GM20000 (cell line): ENCODE measurements around the gene EDN2.

Experiments
- DNase-seq: peaks from one replicate; pipeline ENCODE4 v3.0.0; 2012; ENCODE audit warnings: low spot score
- CTCF ChIP-seq: IDR thresholded peaks from 2 replicates; pipeline ENCODE4 v1.5.1; 2012; ENCODE audit warnings: mild to moderate bottlenecking, control low read depth; ENCODE audit errors: extremely low read depth, missing control alignments

The EDN2 gene

GRCh38 chr1:41455479-41456332 lies 28.8 kb downstream of the EDN2 start:
- TF ChIP-seq CTCF: no peak
- DNase-seq: no peak

- TF ChIP-seq CTCF: no peak
- no peak for DNase-seq
These were observed 30.1 kb downstream of the EDN2 start for GRCh38 chr1:41454406-41454805.

- no peak for TF ChIP-seq CTCF
- no peak for DNase-seq
These were observed 31.7 kb downstream of the EDN2 start for GRCh38 chr1:41452704-41453290.

- no peak for DNase-seq
- TF ChIP-seq CTCF: no peak
These were observed 33.7 kb downstream of the EDN2 start for GRCh38 chr1:41450747-41451285.

GRCh38 chr1:41449326-41449921 lies 35.1 kb downstream of the EDN2 start:
- DNase-seq: no peak

GRCh38 chr1:41448821-41449220 lies 35.7 kb downstream of the EDN2 start:
- no peak for DNase-seq
- TF ChIP-seq CTCF: no peak

More at GRCh38 chr1:41449326-41449921, 35.1 kb downstream of the EDN2 start:
- TF ChIP-seq CTCF: no peak

- TF ChIP-seq CTCF: no peak
- no peak for DNase-seq
These were observed 36.3 kb downstream of the EDN2 start for GRCh38 chr1:41447995-41448770.
